Activated CD8-positive, alpha-beta T cell treated with anti-CD3 and anti-CD28 coated beads for 36 hours (primary cell): ENCODE results near the gene PLEKHM3. TPM values are rescaled to one million over a fixed set of nuclear protein-coding genes. Genes with fewer than 3 reads are reported as not detected.

ENCODE experiments used
- ATAC-seq: fragments of 200-7000 bp; cut with Tn5 transposase; one replicate; pipeline ENCODE4 v1.10.0; 2021; ENCODE audit warnings: mild to moderate bottlenecking, moderate library complexity
- CTCF ChIA-PET: fragments of 350-600 bp; sonication (Branson Sonifier 250); formaldehyde crosslinking; loops from one replicate; lab custom pipeline; 2021; ENCODE audit warnings: antibody characterized with exemption; lab: Charles Lee
- POLR2A ChIA-PET: fragments of 350-600 bp; sonication (Branson Sonifier 250); formaldehyde crosslinking; loops from one replicate; lab custom pipeline; 2021; ENCODE audit warnings: antibody characterized with exemption; lab: Charles Lee
- DNase-seq: peaks from one replicate; pipeline ENCODE4 v3.0.0-alpha.2; 2020
- H3K27ac Mint-ChIP-seq: one replicate; pipeline ENCODE4 v1.8.0; 2021; ENCODE audit warnings: mild to moderate bottlenecking, mixed read lengths
- H3K27me3 Mint-ChIP-seq: one replicate; pipeline ENCODE4 v1.8.0; 2021; ENCODE audit warnings: mixed read lengths
- H3K36me3 Mint-ChIP-seq: one replicate; pipeline ENCODE4 v1.8.0; 2021; ENCODE audit warnings: low read depth, mixed read lengths
- H3K4me1 Mint-ChIP-seq: one replicate; pipeline ENCODE4 v1.8.0; 2021; ENCODE audit warnings: low read depth, mixed read lengths
- H3K4me3 Mint-ChIP-seq: one replicate; pipeline ENCODE4 v1.8.0; 2021; ENCODE audit warnings: mild to moderate bottlenecking, moderate library complexity, mixed read lengths
- H3K9me3 Mint-ChIP-seq: one replicate; pipeline ENCODE4 v1.8.0; 2021; ENCODE audit warnings: mixed read lengths
- intact Hi-C: fragments of 100-400 bp; cut with micrococcal nuclease; formaldehyde crosslinking; loops from one replicate; pipeline ENCODE4 v1.10.0; 2022
- total RNA-seq, 2 experiments: library from RNA; stranded (reverse); gene quantifications; one replicate each; pipeline ENCODE4 v1.2.3, GENCODE V29; 2021
- TF ChIP-seq, protein P1 (sequence below): fragments of 200-600 bp; IDR thresholded peaks from one replicate; pipeline ENCODE4 v1.8.0; 2022; ENCODE audit warnings: antibody characterized with exemption, mild to moderate bottlenecking

Gene PLEKHM3
- total RNA-seq, 2 experiments from 2014 or later: 4.5 to 4.7 TPM

DNA sequence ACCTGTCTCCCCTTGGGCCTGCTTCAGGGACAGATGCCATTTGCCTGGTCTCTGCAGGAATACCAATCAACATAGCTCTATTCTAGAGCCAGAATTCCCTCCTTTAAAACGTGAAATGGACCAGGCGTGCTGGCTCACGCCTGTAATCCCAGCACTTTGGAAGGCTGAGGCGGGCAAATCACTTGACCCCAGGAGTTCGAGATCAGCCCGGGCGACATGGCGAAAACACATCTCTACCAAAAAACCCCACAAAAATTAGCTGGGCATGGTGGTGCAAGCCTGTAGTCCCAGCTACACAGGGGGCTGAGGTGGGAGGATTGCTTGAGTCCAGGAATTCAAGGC, 127.0 kb downstream of the PLEKHM3 start:
- H3K27ac Mint-ChIP-seq: no peak overlapping the region
- H3K27me3 Mint-ChIP-seq: no peaks in the 10 kb centered on the region
- ChIA-PET POLR2A (no interaction called here), CTCF (interaction anchor here (1.6 kb wide), 1 partner anchor 22 kb away, joined by 3 read pairs; no protein-coding TSS in a partner anchor)
- no peaks in the 10 kb centered on the region for H3K36me3 Mint-ChIP-seq
- ATAC-seq (no peak), DNase-seq (no peak)
- H3K9me3 Mint-ChIP-seq: no peaks in the 10 kb centered on the region
- H3K4me3 Mint-ChIP-seq: no peak overlapping the region
- TF ChIP-seq, protein P1, sequence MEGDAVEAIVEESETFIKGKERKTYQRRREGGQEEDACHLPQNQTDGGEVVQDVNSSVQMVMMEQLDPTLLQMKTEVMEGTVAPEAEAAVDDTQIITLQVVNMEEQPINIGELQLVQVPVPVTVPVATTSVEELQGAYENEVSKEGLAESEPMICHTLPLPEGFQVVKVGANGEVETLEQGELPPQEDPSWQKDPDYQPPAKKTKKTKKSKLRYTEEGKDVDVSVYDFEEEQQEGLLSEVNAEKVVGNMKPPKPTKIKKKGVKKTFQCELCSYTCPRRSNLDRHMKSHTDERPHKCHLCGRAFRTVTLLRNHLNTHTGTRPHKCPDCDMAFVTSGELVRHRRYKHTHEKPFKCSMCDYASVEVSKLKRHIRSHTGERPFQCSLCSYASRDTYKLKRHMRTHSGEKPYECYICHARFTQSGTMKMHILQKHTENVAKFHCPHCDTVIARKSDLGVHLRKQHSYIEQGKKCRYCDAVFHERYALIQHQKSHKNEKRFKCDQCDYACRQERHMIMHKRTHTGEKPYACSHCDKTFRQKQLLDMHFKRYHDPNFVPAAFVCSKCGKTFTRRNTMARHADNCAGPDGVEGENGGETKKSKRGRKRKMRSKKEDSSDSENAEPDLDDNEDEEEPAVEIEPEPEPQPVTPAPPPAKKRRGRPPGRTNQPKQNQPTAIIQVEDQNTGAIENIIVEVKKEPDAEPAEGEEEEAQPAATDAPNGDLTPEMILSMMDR: no peak
- H3K4me1 Mint-ChIP-seq: peaks cover 1% of the 10 kb centered on the region
- intact Hi-C loops: no loop called here

DNA sequence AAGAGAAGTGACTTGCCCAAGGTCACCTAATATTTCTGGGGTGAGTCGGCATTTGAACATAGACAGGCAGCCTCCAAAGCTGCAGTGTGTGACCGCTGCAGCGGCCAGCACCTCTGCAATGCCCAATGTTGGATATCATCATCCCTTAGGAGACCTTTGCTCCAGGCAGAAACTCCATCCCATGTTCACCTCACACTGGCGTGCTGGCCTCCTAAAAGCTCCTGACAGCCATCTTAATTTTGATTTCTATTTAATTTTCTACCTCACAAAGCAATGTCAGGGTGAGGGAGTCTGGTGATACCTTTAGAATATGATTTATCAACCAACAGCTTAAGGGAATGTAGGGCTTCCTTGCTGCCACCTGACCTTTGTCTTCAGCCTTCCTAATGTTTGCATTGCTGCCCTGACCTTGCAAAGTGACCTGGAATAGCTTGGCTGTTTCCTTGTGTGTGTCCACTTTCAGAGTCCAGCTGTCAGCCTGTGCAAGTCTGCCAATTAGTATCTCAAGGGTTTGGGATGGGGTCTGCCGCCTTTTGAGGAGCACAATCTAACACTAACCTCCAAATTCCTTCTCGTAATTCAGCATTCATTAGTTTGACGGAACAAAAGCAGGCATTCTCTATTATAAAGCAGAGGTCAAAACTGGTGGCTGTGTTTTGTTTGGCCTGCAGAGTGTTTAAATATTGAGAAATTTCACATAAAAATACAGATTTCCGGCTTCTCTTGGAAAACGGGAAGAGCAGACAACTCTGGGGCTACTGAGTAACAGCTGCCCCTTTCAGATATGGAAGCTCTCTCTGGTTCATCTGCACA, 127.6 kb downstream of the PLEKHM3 start:
- CTCF ChIA-PET: interaction anchor here (1.6 kb wide), 1 partner anchor 22 kb away, joined by 3 read pairs; no protein-coding TSS in a partner anchor
- H3K27ac Mint-ChIP-seq: no peak overlapping the region

DNA sequence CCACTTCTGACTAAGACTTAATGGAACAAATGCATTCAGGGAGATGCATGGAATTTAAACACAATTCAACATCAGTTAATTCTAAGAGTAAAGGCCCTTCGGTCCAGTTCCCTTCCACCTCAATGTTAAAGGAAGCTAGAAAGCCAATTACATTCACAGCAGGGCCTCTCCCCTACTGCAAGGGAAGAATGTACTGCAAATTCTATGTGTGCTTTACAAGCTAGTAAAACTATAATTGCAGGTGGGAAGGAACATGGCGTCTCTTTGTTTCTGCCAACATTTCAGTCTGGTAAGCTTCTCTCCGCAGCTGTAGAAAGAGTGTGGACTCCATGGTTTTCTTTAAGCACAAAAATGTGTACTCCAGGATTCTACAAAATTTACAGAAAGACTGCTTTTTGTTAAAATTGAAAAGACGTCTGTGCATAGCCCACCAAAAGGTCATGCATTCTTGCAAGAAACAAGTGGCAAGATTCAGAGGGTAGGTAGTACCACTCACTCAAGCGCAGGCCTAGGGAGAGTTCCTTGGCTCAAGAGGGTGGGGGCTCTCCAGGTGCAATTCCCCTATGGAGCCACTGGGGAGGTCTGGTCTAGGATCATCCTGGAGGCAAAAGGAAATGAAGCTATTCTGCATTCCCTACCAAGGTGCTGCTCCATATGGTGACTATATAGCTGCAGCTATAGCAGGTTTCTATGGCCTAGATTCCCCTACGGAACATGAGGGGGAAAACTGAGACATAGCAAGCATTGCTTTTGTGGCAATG, 128.6 kb downstream of the PLEKHM3 start:
- ATAC-seq (no peak), DNase-seq (no peak)
- H3K4me1 Mint-ChIP-seq: no peaks in the 10 kb centered on the region
- ChIA-PET CTCF (interaction anchor here (0.7 to 1.3 kb wide), 2 partner anchors 15 to 144 kb away, joined by 3 to 4 read pairs; no protein-coding TSS in a partner anchor), POLR2A (no interaction called here)
- no peaks in the 10 kb centered on the region for H3K36me3 Mint-ChIP-seq
- no peak overlapping the region for H3K27ac Mint-ChIP-seq
- TF ChIP-seq, protein P1: no peak
- intact Hi-C loops: no loop called here
- no peak overlapping the region for H3K4me3 Mint-ChIP-seq
- H3K27me3 Mint-ChIP-seq: no peaks in the 10 kb centered on the region
- no peaks in the 10 kb centered on the region for H3K9me3 Mint-ChIP-seq

More for the DNA sequence above, 127.6 kb downstream of the PLEKHM3 start:
- H3K36me3 Mint-ChIP-seq: no peaks in the 10 kb centered on the region
- H3K9me3 Mint-ChIP-seq: no peaks in the 10 kb centered on the region
- H3K27me3 Mint-ChIP-seq: no peaks in the 10 kb centered on the region
- TF ChIP-seq, protein P1: no peak
- no peaks in the 10 kb centered on the region for H3K4me1 Mint-ChIP-seq
- POLR2A ChIA-PET: no interaction called here
- DNase-seq: no peak
- H3K4me3 Mint-ChIP-seq: no peak overlapping the region
- intact Hi-C loops: no loop called here
- no peak for ATAC-seq

DNA sequence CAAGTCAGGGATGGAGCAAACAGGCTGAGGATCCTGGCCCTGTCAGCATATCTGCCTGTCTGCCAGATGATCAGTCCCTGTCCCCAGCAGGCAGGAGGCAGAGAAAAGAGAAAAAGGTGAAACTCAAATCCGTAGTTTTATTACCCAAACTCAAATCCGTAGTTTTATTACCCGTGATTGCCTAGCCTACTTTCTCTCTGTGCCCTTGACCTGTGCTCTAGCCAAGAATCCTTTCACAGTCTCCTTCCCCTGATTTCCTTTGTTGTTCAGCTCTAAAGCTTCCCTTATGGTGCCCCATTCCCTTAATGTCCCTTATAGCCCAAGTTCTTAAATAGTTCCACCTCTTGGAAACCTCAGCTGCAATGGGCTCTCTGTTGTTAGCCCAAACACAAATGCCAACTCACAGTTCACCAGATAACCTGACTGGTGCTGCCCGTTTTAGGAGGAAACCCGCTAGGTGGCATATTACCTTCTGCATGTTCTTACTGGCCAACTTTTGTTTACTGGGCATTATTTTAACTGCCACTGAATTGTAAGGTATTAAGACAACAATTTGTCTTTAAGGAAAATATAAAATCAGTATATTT, 130.0 kb downstream of the PLEKHM3 start:
- POLR2A ChIA-PET: no interaction called here
- TF ChIP-seq, protein P1: no peak
- Mint-ChIP-seq H3K4me1 (no peaks in the 10 kb centered on the region), H3K36me3 (no peaks in the 10 kb centered on the region), H3K27me3 (no peaks in the 10 kb centered on the region), H3K27ac (no peak overlapping the region), H3K4me3 (no peak overlapping the region), H3K9me3 (no peaks in the 10 kb centered on the region)
- CTCF ChIA-PET: interaction anchor here (1.3 kb wide), 1 partner anchor 145 kb away, joined by 4 read pairs; no protein-coding TSS in a partner anchor
- no peak for DNase-seq
- intact Hi-C loops: no loop called here
- ATAC-seq: no peak
